Thyroid gland (tissue), 4 donors: Measurements from ENCODE around the gene SFN.

Experiments used
- POLR2A ChIP-seq, 2 donors: fragments of 450-650 bp; IDR thresholded peaks; one replicate each; pipeline ENCODE4 v1.6.1; 2017; ENCODE audit warnings: antibody characterized with exemption in 2 of 2, mild to moderate bottlenecking in 2 of 2, moderate library complexity in 1 of 2
- TF ChIP-seq, protein P1 (sequence below), 6 experiments: fragments of 200-600 bp in 3 of 6; fragments of 450-650 bp in 3 of 6; sonication (generic) in 3 of 6; IDR thresholded peaks; one replicate each; pipeline ENCODE4 v1.5.1; 2016 to 2019; ENCODE audit warnings: antibody characterized with exemption in 6 of 6, mild to moderate bottlenecking in 2 of 6, inconsistent platforms in 1 of 6, moderate library complexity in 1 of 6

DNA sequence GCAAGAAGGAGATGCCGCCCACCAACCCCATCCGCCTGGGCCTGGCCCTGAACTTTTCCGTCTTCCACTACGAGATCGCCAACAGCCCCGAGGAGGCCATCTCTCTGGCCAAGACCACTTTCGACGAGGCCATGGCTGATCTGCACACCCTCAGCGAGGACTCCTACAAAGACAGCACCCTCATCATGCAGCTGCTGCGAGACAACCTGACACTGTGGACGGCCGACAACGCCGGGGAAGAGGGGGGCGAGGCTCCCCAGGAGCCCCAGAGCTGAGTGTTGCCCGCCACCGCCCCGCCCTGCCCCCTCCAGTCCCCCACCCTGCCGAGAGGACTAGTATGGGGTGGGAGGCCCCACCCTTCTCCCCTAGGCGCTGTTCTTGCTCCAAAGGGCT is 732 bp downstream of the SFN start:
- TF ChIP-seq, protein P1, sequence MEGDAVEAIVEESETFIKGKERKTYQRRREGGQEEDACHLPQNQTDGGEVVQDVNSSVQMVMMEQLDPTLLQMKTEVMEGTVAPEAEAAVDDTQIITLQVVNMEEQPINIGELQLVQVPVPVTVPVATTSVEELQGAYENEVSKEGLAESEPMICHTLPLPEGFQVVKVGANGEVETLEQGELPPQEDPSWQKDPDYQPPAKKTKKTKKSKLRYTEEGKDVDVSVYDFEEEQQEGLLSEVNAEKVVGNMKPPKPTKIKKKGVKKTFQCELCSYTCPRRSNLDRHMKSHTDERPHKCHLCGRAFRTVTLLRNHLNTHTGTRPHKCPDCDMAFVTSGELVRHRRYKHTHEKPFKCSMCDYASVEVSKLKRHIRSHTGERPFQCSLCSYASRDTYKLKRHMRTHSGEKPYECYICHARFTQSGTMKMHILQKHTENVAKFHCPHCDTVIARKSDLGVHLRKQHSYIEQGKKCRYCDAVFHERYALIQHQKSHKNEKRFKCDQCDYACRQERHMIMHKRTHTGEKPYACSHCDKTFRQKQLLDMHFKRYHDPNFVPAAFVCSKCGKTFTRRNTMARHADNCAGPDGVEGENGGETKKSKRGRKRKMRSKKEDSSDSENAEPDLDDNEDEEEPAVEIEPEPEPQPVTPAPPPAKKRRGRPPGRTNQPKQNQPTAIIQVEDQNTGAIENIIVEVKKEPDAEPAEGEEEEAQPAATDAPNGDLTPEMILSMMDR (IDR thresholded peaks at IDR 0.05), result no peak
- TF ChIP-seq POLR2A (IDR thresholded peaks at IDR 0.05), result no peak
